IPS-11a (cell line): ENCODE measurements around the gene TUT1.
"Not testable (repeated sequence)": the region's sequence is repeated elsewhere in the genome, so short reads cannot be mapped to it uniquely, and the experiment has no call there.

Experiments used
- H3K4me3 ChIP-seq: one replicate; pipeline ENCODE4 v1.5.1; 2013; ENCODE audit warnings: low read depth, low read length, control low read depth

Gene TUT1

GRCh38 chr11:62580959-62581715 is 10.2 kb downstream of the TUT1 start:
- no peak overlapping the region for H3K4me3 ChIP-seq

- no peak overlapping the region for H3K4me3 ChIP-seq
Measured at GRCh38 chr11:62579252-62579651, 12.1 kb downstream of the TUT1 start.

GRCh38 chr11:62578541-62578940 is 12.8 kb downstream of the TUT1 start:
- no peak overlapping the region for H3K4me3 ChIP-seq

GRCh38 chr11:62577046-62577714 is 14.1 kb downstream of the TUT1 start:
- no peak overlapping the region for H3K4me3 ChIP-seq

GRCh38 chr11:62575837-62576236 is 15.5 kb downstream of the TUT1 start:
- no peak overlapping the region for H3K4me3 ChIP-seq

- peak overlapping the region; percentile 72 for H3K4me3 ChIP-seq
Measured at GRCh38 chr11:62575156-62575555, 16.2 kb downstream of the TUT1 start.

- peak overlapping the region; percentile 72 for H3K4me3 ChIP-seq
Measured at GRCh38 chr11:62574363-62575071, 16.8 kb downstream of the TUT1 start.

GRCh38 chr11:62573592-62574362 is 17.5 kb downstream of the TUT1 start, which contains the start of gene EEF1G:
TSS of gene EEF1G (minus strand) at chr11:62573891. CDS start at chr11:62573842, 49 bp downstream.
- H3K4me3 ChIP-seq: peak within 1 kb of the TSS; percentile 98

GRCh38 chr11:62573006-62573591 is 18.2 kb downstream of the TUT1 start:
- peak overlapping the region; percentile 98 for H3K4me3 ChIP-seq

GRCh38 chr11:62572431-62572830 is 18.9 kb downstream of the TUT1 start:
- H3K4me3 ChIP-seq: peak overlapping the region; percentile 98

- H3K4me3 ChIP-seq: not testable (repeated sequence)
Measured at GRCh38 chr11:62571493-62571892, 19.8 kb downstream of the TUT1 start.

GRCh38 chr11:62570903-62571302 is 20.4 kb downstream of the TUT1 start:
- not testable (repeated sequence) for H3K4me3 ChIP-seq

GRCh38 chr11:62569611-62570010 is 21.7 kb downstream of the TUT1 start:
- no peak overlapping the region for H3K4me3 ChIP-seq

- H3K4me3 ChIP-seq: no peak overlapping the region
Measured at GRCh38 chr11:62567018-62567633, 24.2 kb downstream of the TUT1 start.

GRCh38 chr11:62566247-62566646 is 25.1 kb downstream of the TUT1 start:
- H3K4me3 ChIP-seq: no peak overlapping the region

GRCh38 chr11:62565100-62565802 is 26.1 kb downstream of the TUT1 start:
- no peak overlapping the region for H3K4me3 ChIP-seq

- not testable (repeated sequence) for H3K4me3 ChIP-seq
Measured at GRCh38 chr11:62561677-62562230, 29.6 kb downstream of the TUT1 start.

GRCh38 chr11:62560566-62561103 is 30.7 kb downstream of the TUT1 start:
- no peak overlapping the region for H3K4me3 ChIP-seq

GRCh38 chr11:62559626-62560025 is 31.7 kb downstream of the TUT1 start:
- H3K4me3 ChIP-seq: not testable (repeated sequence)
